Endothelial cell of umbilical vein (primary cell): ENCODE results near the gene CMSS1. TPM values are rescaled to one million over a fixed set of nuclear protein-coding genes. Genes with fewer than 3 reads are reported as not detected.

Experiments
- BruUV-seq: library from RNA; stranded (reverse); fragments of 400-500 nt; replicated peaks from 2 replicates; lab custom pipeline; 2021; lab: Mats Ljungman, UMichigan
- CTCF ChIA-PET: fragments of 300-600, 350-600 bp; sonication (Branson Sonifier 250); formaldehyde crosslinking; loops from one replicate; lab custom pipeline; 2021; ENCODE audit warnings: antibody characterized with exemption, inconsistent platforms; lab: Charles Lee
- POLR2A ChIA-PET: fragments of 300-600, 350-600 bp; sonication (Branson Sonifier 250); formaldehyde crosslinking; loops from one replicate; lab custom pipeline; 2021; ENCODE audit warnings: antibody characterized with exemption, inconsistent platforms; lab: Charles Lee
- DNase-seq: peaks from one replicate; pipeline ENCODE4 v3.0.0-alpha.2; 2011; ENCODE audit warnings: low read depth, low spot score
- FAIRE-seq: peaks from 2 replicates; lab custom pipeline; 2011; peaks lifted over from hg19 to GRCh38; lab: Jason Lieb, UNC
- H2AFZ ChIP-seq: 2 replicates; pipeline ENCODE4 v1.6.0; 2012; ENCODE audit warnings: low read depth, low read length, control low read depth, inconsistent platforms
- H3K27ac ChIP-seq: 2 replicates; pipeline ENCODE4 v1.5.1; 2011; ENCODE audit warnings: low read depth, mild to moderate bottlenecking, control low read depth, low read length, moderate library complexity; ENCODE audit not compliant: insufficient read depth
- H3K27me3 ChIP-seq, 2 experiments: 2 replicates each; pipeline versions ENCODE4 v1.6.0 to v1.6.1; 2011; ENCODE audit warnings: low read length in 2 of 2, mixed read lengths in 1 of 2; ENCODE audit not compliant: control insufficient read depth in 2 of 2, insufficient read depth in 2 of 2
- H3K36me3 ChIP-seq, 2 experiments: 2 replicates in 1 of 2; 3 replicates in 1 of 2; pipeline ENCODE4 v1.5.1; 2011; ENCODE audit warnings: low read length in 2 of 2, mild to moderate bottlenecking in 1 of 2, moderate library complexity in 1 of 2; ENCODE audit not compliant: control insufficient read depth in 2 of 2, insufficient read depth in 2 of 2; ENCODE audit errors: extremely low read depth in 1 of 2
- H3K4me1 ChIP-seq: 3 replicates; pipeline ENCODE4 v1.5.1; 2011; ENCODE audit warnings: mild to moderate bottlenecking, low read length; ENCODE audit not compliant: control insufficient read depth, insufficient read depth; ENCODE audit errors: extremely low read depth
- H3K4me2 ChIP-seq: 2 replicates; pipeline ENCODE4 v1.6.1; 2011; ENCODE audit warnings: low read length, control low read depth, mixed read lengths; ENCODE audit not compliant: insufficient read depth
- H3K4me3 ChIP-seq, 3 experiments: fragments of 200-600 bp in 1 of 3; sonication (generic), shearing (Covaris generic) in 1 of 3; replicated peaks in 1 of 3; 2 replicates each; pipeline ENCODE4 v1.5.1; 2011 to 2016; ENCODE audit warnings: control low read depth in 3 of 3, low read length in 3 of 3, mild to moderate bottlenecking in 2 of 3, inconsistent platforms in 1 of 3, low read depth in 1 of 3, moderate library complexity in 1 of 3; ENCODE audit not compliant: insufficient read depth in 1 of 3
- H3K79me2 ChIP-seq: 2 replicates; pipeline ENCODE4 v1.6.0; 2012; ENCODE audit warnings: low read length, inconsistent platforms; ENCODE audit not compliant: control insufficient read depth, insufficient read depth
- H3K9ac ChIP-seq: replicated peaks from 2 replicates; pipeline ENCODE3; 2011; ENCODE audit warnings: low read length, control low read depth; ENCODE audit not compliant: insufficient read depth; ENCODE audit errors: extremely low read depth
- H3K9me1 ChIP-seq: replicated peaks from 3 replicates; pipeline ENCODE4 v1.6.0; 2011; ENCODE audit warnings: mild to moderate bottlenecking, low read length; ENCODE audit not compliant: control insufficient read depth, insufficient read depth; ENCODE audit errors: extremely low read depth
- H3K9me3 ChIP-seq: replicated peaks from 2 replicates; pipeline ENCODE4 v1.5.1; 2012; ENCODE audit warnings: low read length, inconsistent platforms; ENCODE audit not compliant: control insufficient read depth, insufficient read depth
- H4K20me1 ChIP-seq: replicated peaks from 2 replicates; pipeline ENCODE3; 2011; ENCODE audit warnings: mild to moderate bottlenecking, low read length; ENCODE audit not compliant: control insufficient read depth, insufficient read depth; ENCODE audit errors: extremely low read depth
- EZH2 ChIP-seq: IDR thresholded peaks from 2 replicates; pipeline ENCODE4 v1.6.1; 2012; ENCODE audit warnings: borderline replicate concordance, low read depth, mild to moderate bottlenecking, moderate library complexity, low read length, inconsistent platforms; ENCODE audit not compliant: severe bottlenecking
- FOS ChIP-seq: IDR thresholded peaks from 2 replicates; pipeline ENCODE4 v1.6.1; 2011; ENCODE audit warnings: mild to moderate bottlenecking, low read length, moderate library complexity, borderline replicate concordance; ENCODE audit not compliant: insufficient read depth
- GATA2 ChIP-seq: IDR thresholded peaks from 2 replicates; pipeline ENCODE4 v1.7.0; 2011; ENCODE audit warnings: low read depth, mild to moderate bottlenecking, moderate library complexity, mixed read lengths, low read length; ENCODE audit not compliant: insufficient read length, insufficient read depth
- JUN ChIP-seq: IDR thresholded peaks from 2 replicates; pipeline ENCODE4 v1.6.1; 2011; ENCODE audit warnings: borderline replicate concordance, low read depth; ENCODE audit not compliant: insufficient read length, insufficient read depth
- MYC ChIP-seq: IDR thresholded peaks from one replicate; pipeline ENCODE4 v1.6.1; 2011; ENCODE audit warnings: mild to moderate bottlenecking, low read depth, low read length
- POLR2A ChIP-seq: IDR thresholded peaks from 2 replicates; pipeline ENCODE4 v1.6.1; 2012; ENCODE audit warnings: low read depth, mild to moderate bottlenecking, control low read depth, low read length
- POLR2AphosphoS5 ChIP-seq: IDR thresholded peaks from 2 replicates; pipeline ENCODE4 v1.6.1; 2012; ENCODE audit warnings: low read depth, mild to moderate bottlenecking, control low read depth, low read length, moderate library complexity; ENCODE audit not compliant: insufficient read depth
- dilution Hi-C: fragments of 300-500 bp; cut with MboI; formaldehyde crosslinking; loops from one replicate; pipeline ENCODE4 v1.15.0; 2019; ENCODE audit warnings: low sequenced_read_pairs; ENCODE audit not compliant: extremely low pct_ligation_motif_present
- intact Hi-C: fragments of 100-400 bp; cut with micrococcal nuclease; formaldehyde crosslinking; loops from one replicate; pipeline ENCODE4 v1.10.0; 2022
- polyA plus RNA-seq, 4 experiments: library from polyadenylated mRNA; depleted of rRNA in 3 of 4; stranded (reverse) in 3 of 4; unstranded in 1 of 4; fragments of >200 nt; gene quantifications; 2 replicates each; pipeline versions ENCODE4 v1.2.1 to v1.2.3, GENCODE V29; 2011 to 2012; ENCODE audit warnings: missing spikeins in 1 of 4
- total RNA-seq: library from RNA; stranded (reverse); gene quantifications from 2 replicates; pipeline ENCODE4 v1.2.3, GENCODE V29; 2021
- TF ChIP-seq, protein P1 (sequence below), 2 donors: IDR thresholded peaks; 1 replicate in 1 of 2; 2 replicates in 1 of 2; pipeline ENCODE4 v1.5.1; 2011; ENCODE audit warnings: low read length in 2 of 2, mild to moderate bottlenecking in 2 of 2, moderate library complexity in 2 of 2, control low read depth in 1 of 2, inconsistent platforms in 1 of 2, low read depth in 1 of 2; ENCODE audit not compliant: insufficient read depth in 1 of 2; ENCODE audit errors: extremely low read depth in 1 of 2
- TF ChIP-seq, protein P2 (sequence below): IDR thresholded peaks from 2 replicates; pipeline ENCODE4 v1.6.1; 2011; ENCODE audit not compliant: insufficient read depth, insufficient read length

Gene CMSS1
- total and polyA plus RNA-seq, 2 donors (not counting 3 experiments of a cell fraction or from before 2014, with no cell fraction given): 9.7 to 60.6 TPM

DNA sequence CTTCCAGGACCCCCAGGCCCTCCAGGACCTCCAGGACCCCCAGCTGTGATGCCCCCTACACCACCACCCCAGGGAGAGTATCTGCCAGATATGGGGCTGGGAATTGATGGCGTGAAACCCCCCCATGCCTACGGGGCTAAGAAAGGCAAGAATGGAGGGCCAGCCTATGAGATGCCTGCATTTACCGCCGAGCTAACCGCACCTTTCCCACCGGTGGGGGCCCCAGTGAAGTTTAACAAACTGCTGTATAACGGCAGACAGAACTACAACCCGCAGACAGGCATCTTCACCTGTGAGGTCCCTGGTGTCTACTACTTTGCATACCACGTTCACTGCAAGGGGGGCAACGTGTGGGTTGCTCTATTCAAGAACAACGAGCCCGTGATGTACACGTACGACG, 22.1 kb upstream of the CMSS1 start:
- DNase-seq (no peak), FAIRE-seq (no peak)
- H3K9me1 ChIP-seq: no peaks in the 10 kb centered on the region
- H3K79me2 ChIP-seq: no peaks in the 10 kb centered on the region
- H3K27ac ChIP-seq: no peak overlapping the region
- ChIA-PET POLR2A (no interaction called here), CTCF (no interaction called here)
- H3K36me3 ChIP-seq: peaks cover 4 to 17% of the 10 kb centered on the region in 2 experiments
- H3K4me1 ChIP-seq: no peaks in the 10 kb centered on the region
- dilution Hi-C loops (no loop called here), intact Hi-C loops (no loop called here)
- no peaks in the 10 kb centered on the region for H3K9me3 ChIP-seq
- no peaks in the 10 kb centered on the region for H3K27me3 ChIP-seq
- no peaks in the 10 kb centered on the region for H4K20me1 ChIP-seq
- no peak overlapping the region for H3K4me3 ChIP-seq
- H2AFZ ChIP-seq: no peak overlapping the region
- H3K9ac ChIP-seq: no peak overlapping the region
- no TSS peak for BruUV-seq
- H3K4me2 ChIP-seq: no peak overlapping the region
- TF ChIP-seq, protein P1, sequence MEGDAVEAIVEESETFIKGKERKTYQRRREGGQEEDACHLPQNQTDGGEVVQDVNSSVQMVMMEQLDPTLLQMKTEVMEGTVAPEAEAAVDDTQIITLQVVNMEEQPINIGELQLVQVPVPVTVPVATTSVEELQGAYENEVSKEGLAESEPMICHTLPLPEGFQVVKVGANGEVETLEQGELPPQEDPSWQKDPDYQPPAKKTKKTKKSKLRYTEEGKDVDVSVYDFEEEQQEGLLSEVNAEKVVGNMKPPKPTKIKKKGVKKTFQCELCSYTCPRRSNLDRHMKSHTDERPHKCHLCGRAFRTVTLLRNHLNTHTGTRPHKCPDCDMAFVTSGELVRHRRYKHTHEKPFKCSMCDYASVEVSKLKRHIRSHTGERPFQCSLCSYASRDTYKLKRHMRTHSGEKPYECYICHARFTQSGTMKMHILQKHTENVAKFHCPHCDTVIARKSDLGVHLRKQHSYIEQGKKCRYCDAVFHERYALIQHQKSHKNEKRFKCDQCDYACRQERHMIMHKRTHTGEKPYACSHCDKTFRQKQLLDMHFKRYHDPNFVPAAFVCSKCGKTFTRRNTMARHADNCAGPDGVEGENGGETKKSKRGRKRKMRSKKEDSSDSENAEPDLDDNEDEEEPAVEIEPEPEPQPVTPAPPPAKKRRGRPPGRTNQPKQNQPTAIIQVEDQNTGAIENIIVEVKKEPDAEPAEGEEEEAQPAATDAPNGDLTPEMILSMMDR (IDR thresholded peaks at IDR 0.05; ENCODE audit: extremely low read depth in 1 of 2, insufficient read depth in 1 of 2, low read depth in 1 of 2, low read length in 2 of 2): no peak

DNA sequence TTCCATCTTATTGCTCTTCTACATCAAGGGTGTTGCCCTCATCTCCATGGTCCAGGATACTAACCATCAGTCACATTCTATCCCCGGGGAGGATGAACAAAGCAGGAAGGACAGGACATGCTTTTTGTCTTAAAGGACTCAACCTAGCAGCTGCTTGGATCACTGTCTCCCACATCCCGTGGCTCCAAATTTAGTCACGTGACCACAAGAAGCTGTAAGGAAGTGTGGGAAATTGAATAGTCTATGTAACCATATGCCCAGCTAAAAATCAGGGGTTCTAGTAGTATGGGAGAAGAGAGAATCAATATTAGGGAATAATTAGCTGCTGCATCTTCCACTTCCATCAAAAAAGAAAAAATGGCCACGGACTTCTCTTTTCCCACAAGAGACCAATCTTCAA, 18.2 kb upstream of the CMSS1 start:
- H3K4me2 ChIP-seq: no peak overlapping the region
- no peaks in the 10 kb centered on the region for H4K20me1 ChIP-seq
- H3K9me1 ChIP-seq: no peaks in the 10 kb centered on the region
- no peaks in the 10 kb centered on the region for H3K79me2 ChIP-seq
- POLR2A ChIA-PET: no interaction called here
- no TSS peak for BruUV-seq
- no peak overlapping the region for H3K4me3 ChIP-seq
- peaks cover 0 to 12% of the 10 kb centered on the region in 2 experiments for H3K36me3 ChIP-seq
- FAIRE-seq (no peak), DNase-seq (no peak)
- no peak overlapping the region for H3K27ac ChIP-seq
- dilution Hi-C loops (no loop called here), intact Hi-C loops (no loop called here)
- CTCF ChIA-PET: interaction anchor here (0.7 to 1.4 kb wide), 2 partner anchors 9 to 48 kb away, joined by 3 to 9 read pairs; no protein-coding TSS in a partner anchor
- H3K9me3 ChIP-seq: no peaks in the 10 kb centered on the region
- no peaks in the 10 kb centered on the region for H3K27me3 ChIP-seq
- H2AFZ ChIP-seq: no peak overlapping the region
- H3K4me1 ChIP-seq: no peaks in the 10 kb centered on the region
- no peak for TF ChIP-seq EZH2
- no peak for TF ChIP-seq MYC
- TF ChIP-seq FOS: no peak
- no peak for TF ChIP-seq GATA2
- TF ChIP-seq, protein P2, sequence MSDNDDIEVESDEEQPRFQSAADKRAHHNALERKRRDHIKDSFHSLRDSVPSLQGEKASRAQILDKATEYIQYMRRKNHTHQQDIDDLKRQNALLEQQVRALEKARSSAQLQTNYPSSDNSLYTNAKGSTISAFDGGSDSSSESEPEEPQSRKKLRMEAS: no peak
- TF ChIP-seq, protein P1 (IDR thresholded peaks at IDR 0.05; ENCODE audit: extremely low read depth in 1 of 2, insufficient read depth in 1 of 2, low read depth in 1 of 2, low read length in 2 of 2): no peak
- no peak for TF ChIP-seq JUN
- TF ChIP-seq POLR2A: no peak
- TF ChIP-seq POLR2AphosphoS5: no peak
- H3K9ac ChIP-seq: no peak overlapping the region
